Skeletal muscle cell (primary cell): Measurements from ENCODE around the gene BLNK.
"Not testable (repeated sequence)": the region's sequence is repeated elsewhere in the genome, so short reads cannot be mapped to it uniquely, and the experiment has no call there.

Source experiments
- DNase-seq: peaks from one replicate; pipeline ENCODE4 v3.0.0-alpha.2; 2010; ENCODE audit warnings: low read depth
- H3K4me3 ChIP-seq: 2 replicates; pipeline ENCODE4 v1.5.1; 2011; ENCODE audit warnings: low read depth, mild to moderate bottlenecking, control low read depth, low read length, moderate library complexity

BLNK gene

DNA sequence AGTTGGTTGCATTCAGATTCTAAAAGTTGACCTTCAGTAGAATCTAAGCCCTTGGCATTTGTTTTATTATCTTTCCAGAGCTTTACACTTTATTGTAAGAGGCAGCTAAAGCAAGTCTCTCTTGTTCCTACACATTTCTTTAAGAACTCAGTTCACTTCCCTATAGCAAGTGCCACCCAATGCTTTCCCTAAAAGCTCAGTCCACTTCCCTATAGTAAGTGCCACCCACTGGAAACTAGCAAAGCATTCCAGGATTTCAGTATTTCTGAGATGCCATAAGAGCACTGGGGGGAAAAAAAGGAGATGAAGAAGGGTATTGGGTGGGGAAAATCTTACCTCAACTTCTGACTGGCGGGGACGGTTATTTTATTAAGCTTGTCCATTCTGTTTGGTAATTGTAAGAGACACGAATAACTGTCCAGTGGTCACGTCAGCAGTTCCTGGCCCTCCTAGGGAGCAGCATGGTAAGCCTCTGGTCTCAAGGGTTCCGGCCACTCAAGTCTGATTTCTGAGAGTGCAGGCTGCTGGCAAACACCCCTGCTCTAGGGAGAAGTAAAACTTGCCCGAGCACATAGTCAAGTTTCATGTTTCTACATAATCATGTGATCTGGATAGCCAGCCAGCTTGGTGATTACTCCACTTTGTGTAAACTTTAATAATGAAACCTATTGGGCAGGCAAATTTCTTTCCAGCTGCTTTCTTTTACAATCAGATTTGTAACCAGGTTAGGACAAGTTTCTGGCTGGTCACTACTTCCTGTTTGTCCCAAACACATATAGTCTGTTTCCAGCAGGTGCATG, at the start of gene BLNK:
Gene BLNK, minus strand, starts transcription at position 554 of the 800 bp plus-strand sequence. Its CDS starts 171 bp downstream, at position 383.
- no peak for DNase-seq

DNA sequence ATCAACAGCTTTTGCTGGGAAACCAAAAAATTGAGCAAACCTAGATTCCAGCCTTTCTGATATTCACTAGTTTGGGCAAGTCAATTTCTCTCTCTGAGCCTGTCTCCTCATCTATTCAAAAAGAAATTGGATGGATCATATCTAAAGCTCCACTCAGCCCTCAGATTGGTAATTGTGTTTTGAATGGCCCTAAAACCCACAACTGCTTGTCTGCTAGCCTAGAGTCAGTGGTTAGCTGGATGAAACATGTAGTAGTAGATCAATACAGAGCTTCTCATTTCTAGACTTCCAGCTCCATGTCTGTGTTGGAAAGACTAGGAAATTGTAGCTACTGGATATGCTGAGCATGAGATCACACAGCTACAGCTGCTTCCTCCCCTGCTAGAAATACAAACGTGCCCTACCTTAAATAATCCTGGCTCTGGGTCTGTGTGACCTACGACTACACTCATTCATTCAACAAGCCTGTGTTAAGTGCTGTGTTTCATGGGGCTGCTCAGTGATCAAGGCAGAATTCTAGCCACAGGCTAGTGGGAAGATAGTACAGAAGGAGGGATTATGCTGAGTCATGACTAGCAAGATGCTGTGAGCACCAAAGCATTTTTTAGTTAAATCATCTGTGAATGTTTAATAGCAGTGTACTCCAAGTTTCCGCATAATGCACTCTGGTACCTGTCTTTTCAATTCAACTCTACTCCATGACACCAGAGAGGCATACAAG, 48.5 kb upstream of the BLNK start:
- DNase-seq: no peak
- no peak overlapping the region for H3K4me3 ChIP-seq

More for the DNA sequence above, at the start of gene BLNK:
- H3K4me3 ChIP-seq: no peak within 1 kb of the TSS

DNA sequence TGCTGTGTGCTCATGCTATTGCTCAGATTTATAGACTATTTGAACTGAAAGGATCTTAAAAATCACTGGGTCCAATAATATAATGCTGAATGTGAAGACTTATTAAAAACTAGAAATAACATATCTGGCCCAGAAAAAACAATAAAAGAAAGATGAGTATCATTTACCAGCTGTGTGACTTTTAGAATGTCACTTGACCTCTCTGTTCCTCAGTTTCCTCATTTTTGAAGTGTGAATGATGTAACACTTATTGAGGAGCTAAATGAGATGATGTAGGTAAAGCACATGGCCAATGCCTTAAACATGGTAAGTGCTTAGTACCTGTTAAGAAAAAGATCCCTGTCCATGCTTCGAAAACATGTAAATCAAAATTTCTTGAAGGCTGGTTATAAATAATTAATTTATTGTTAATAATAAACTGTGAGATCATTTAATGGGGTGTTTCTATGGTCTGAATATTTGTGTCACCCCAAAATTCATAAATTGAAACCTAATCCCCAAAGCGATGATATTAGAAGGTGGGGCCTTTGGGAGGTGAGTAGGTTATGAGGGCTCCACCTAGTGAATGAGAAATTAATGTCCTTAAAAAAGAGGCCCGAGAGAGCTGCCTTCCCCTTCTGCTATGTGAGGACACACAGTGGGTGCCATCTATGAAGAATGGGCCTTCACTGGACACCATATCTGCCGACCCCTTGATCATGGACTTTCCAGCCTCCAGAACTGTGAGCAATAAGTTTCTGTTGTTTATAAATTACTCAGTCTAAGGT, 45.9 kb upstream of the BLNK start:
- DNase-seq: no peak
- no peak overlapping the region for H3K4me3 ChIP-seq

DNA sequence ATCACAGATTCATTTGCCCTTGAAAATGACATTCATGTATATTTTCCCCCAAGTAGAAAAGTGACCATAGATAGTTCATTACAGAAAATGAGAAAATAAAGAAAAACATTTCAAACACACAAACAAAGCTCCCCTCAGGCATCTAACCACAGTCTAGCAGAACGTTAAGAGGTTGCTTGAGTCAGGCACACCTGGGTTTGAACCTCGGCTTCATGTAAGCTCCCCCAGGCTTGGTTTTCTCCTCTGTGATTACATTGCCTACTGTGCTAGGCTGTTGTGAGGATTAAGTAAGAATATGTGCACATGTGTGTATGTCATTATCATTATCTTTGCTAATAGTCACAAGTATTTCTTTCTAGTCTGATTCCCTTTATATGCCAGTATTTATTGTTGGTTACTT, 42.0 kb upstream of the BLNK start:
- no peak overlapping the region for H3K4me3 ChIP-seq
- DNase-seq: no peak

DNA sequence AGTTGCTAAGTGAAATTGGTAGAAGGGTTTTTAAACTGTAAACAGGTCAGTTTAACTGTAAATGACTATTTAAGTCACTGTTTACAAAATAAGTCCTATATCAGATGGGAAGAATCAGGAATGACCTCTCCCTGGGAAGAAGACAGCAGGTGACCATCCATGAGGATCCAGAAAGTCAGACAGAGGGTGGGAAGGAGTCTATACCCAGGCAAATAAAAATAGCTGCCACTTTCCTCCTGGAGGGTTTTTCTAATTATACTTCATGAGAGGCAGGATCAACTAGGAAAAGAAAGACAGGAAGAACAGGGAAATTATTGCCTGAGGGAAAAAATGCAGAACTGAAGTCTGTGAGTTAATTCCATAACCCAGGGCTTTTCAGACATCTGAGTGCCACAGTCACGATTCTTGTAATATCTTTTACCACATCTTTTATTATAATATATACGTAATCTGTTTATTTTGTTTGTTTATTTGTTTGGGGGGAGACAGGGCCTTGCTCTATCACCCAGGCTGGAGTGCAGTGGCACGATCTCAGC, 39.9 kb upstream of the BLNK start:
- no peak overlapping the region for H3K4me3 ChIP-seq
- no peak for DNase-seq

DNA sequence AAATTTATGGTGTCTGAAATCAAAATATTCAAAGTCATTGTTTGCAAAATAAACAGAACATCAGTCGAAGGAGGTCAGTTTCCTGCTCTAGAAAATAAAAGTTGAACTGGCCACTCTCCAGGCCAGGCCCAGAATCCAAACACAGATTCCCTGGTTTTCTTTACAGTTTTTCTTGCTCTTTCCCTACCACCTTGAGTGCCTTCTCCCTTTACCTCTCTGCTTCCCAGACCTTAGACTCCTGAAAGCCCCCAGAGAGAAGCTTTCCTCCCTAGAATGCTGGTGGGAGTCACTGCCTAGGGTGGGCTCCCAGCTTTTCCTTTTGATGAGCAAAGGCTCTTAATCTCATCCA, 38.9 kb upstream of the BLNK start:
- no peak for DNase-seq
- no peak overlapping the region for H3K4me3 ChIP-seq

DNA sequence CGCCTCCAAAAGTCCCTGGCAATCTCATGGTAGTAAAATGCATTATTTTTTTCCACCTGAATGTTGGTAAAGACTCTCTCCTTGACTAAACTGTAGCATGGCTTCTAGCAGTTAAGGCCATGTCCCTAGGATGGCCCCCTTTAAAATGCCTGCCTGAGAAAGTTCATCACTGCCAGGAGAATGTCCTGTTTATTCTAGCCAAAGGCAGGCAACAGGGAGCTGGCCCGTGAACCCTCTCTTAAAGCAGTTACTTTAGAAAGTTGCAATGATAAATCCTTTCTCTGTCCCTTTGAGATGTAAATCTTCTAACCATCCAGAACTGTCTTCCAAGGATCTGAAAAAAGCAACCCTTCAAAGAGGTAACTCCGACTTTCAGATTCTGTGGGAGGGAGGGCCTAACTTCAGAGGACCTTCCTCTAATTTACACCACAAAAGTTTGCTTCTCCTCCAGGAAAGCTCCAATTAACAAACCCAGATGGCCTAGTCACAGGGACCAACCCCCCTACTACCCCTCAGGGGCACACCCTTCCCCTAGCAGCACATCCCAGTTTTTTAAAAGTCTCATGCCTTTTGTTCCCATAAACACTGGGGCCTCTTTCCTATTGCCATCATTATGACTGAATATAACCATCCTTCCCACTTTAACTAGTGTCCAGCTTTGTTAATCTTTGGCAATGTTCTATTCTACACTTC, 38.4 kb upstream of the BLNK start:
- H3K4me3 ChIP-seq: no peak overlapping the region
- DNase-seq: no peak

DNA sequence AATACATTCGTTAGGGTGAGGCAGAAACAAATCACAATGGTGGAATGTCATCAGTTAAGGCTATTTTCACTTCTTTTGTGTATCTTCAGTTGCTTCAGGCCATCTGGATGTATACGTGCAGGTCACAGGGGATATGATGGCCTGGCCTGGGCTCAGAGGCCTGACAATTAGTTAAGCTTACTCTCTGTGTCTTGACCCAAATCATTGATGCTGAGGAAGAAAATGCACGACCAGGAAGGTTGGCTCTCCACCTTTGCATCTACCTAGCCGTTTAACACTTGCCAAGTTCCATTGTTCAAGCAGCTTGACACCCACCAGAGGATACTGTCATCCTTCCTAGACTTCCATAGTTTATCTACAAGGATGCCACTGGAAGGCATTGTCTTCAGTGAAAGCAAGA, 37.5 kb upstream of the BLNK start:
- not testable (repeated sequence) for H3K4me3 ChIP-seq, DNase-seq

DNA sequence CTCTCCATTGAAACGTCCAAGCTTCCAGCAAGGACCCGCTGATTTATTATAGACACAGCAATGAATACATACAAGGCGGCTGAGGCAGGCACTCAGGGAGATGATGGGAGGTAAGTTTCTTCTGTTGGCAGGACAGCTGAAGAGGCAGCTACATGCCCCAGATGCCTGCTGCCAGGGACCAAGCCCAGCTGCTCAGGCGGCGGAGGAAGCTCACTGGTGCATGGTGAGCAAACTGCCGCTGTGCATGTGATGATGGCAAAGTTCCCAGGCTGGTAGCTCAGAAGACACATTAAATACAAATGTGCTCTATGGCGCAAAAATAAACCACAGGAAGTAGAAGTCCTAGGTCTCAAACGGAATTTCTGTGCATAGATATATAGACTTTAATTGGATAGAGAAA, 35.1 kb upstream of the BLNK start:
- H3K4me3 ChIP-seq: no peak overlapping the region
- DNase-seq: no peak

DNA sequence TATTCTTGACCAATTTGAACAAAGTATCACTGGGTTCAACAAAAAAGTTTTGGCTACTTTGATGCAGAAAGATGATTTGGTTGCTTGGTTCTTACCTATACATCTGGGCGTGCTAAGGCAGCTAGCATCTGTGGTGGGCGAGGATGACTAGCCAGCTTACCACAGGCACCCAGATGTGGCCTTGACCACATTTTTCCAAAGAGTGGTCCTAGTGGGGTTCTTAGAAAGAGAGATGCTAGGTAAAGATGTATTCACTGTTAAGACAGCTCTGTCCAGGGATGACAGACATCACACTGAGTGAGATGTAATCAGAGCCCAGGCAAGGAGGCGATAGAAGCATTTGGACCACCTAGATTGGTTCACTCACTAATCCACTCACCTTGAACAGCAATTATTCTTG, 33.6 kb upstream of the BLNK start:
- no peak for DNase-seq
- no peak overlapping the region for H3K4me3 ChIP-seq

DNA sequence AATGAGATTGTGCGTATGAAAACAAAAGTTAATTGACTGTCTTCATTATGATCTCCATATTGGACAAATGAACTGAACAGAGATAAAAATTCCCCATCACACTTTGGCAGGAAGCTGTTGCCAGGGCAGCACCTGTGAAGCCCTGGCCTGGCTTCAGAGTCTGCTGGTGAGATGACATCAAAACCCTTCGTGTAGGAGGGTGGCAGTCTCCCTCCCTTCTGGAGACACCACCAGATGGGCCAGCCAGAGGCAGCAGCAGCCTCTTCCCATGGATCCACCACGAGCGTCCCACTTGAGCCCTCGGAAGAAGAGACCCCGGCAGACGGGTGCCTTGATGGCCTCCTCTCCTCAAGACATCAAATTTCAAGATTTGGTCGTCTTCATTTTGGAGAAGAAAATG, 32.9 kb upstream of the BLNK start, which contains the start of gene DNTT:
Gene DNTT, plus strand, starts transcription at position 205 of the 400 bp plus-strand sequence. Its CDS starts 64 bp downstream, at position 269.
- no peak for DNase-seq

DNA sequence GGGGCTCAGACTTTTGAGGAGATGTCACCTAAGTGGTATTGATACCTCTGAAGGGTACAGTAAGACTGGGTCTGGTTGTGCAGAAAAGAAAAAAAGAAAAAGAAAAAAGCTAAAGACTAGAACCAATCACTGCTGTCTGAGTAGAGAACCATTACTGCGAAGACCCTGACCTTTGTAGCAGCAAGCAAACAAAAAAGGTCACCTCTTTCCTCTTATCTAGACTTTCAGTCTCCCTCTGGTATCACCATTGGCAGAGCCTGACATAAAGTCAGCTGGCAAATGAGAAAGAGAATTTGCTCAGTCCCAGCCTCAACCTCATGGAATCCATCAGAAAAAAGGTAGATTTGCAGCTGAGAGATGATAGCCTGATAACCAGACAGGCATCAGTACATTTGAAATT, 30.2 kb upstream of the BLNK start:
- no peak overlapping the region for H3K4me3 ChIP-seq
- no peak for DNase-seq

More for the DNA sequence above, 32.9 kb upstream of the BLNK start, which contains the start of gene DNTT:
- no peak within 1 kb of the TSS for H3K4me3 ChIP-seq

DNA sequence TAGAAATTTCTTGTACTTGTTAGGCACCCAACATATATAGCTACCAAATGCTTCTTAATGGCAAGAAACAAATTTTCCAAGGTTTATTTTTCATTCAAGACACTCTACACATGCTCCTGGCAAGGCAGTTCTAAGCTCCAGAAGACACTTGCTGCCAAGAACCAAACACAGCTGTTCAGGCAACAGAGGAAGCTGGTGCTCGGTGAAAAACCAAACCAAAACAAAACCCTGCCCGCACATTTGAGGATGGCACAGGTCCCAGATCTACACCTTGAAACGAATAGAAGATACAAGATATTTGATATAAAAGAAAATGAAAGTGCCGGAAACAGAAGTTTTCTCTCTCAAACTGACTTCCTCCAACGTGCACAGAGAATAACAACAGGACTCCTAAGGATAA, 28.0 kb upstream of the BLNK start:
- no peak overlapping the region for H3K4me3 ChIP-seq
- DNase-seq: no peak

DNA sequence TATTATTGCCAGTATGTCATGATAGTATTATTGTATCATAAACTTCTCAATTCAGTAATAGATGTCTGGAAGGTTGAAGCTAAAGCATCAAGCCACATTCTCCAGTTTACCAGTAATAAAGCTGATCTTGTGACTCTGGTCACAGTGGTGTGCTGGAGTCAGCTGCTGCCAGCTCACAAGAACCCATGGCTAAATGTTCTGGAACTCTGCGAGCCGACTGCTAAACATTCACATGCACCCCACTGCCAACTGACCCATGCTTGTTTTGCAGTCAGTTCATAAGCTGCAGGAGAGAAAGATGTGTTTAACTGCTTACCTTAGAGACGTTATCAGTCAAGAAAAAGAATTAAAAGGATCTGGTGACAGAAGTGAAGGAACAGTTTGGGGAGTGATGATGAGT, 27.0 kb upstream of the BLNK start:
- DNase-seq: no peak

DNA sequence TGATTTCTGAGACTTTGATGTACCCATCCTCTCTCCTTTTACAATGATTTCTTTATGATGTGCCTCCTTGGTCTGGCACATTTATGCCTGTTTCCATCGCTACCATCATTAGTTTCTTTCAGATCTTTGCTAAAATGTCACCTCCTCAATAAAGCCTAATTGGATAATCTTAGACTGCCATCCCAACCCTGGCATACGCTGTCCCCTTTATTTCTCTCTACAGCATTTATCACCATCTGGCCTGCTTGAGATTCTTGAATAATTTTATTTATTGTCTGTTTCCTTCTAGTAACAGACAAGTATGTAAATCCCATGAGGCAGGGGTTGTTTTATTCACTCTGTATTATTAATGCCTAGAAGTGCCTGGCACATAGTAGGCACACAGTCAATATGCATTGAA, 26.1 kb upstream of the BLNK start:
- H3K4me3 ChIP-seq: no peak overlapping the region
- DNase-seq: no peak

More for the DNA sequence above, 27.0 kb upstream of the BLNK start:
- H3K4me3 ChIP-seq: no peak overlapping the region

DNA sequence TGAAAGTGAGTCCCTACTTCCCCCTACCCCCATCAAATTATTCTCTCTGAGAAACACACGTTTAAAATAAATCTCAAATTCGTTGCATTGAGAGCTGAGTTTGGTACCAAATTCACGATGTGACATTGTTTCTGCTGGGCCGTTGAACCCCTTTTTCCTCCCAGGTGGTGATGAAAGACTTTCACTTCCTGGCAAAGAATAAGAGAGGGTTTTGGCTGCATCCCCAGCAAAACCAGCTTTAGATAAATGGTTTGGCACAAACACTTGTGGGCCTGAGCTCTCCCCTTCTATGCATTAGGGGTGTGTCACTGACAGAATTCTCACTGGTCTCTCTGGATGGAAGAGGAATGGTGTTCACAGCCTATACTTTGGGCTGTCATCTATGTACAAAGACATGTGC, 24.1 kb upstream of the BLNK start:
- no peak for DNase-seq
- no peak overlapping the region for H3K4me3 ChIP-seq

DNA sequence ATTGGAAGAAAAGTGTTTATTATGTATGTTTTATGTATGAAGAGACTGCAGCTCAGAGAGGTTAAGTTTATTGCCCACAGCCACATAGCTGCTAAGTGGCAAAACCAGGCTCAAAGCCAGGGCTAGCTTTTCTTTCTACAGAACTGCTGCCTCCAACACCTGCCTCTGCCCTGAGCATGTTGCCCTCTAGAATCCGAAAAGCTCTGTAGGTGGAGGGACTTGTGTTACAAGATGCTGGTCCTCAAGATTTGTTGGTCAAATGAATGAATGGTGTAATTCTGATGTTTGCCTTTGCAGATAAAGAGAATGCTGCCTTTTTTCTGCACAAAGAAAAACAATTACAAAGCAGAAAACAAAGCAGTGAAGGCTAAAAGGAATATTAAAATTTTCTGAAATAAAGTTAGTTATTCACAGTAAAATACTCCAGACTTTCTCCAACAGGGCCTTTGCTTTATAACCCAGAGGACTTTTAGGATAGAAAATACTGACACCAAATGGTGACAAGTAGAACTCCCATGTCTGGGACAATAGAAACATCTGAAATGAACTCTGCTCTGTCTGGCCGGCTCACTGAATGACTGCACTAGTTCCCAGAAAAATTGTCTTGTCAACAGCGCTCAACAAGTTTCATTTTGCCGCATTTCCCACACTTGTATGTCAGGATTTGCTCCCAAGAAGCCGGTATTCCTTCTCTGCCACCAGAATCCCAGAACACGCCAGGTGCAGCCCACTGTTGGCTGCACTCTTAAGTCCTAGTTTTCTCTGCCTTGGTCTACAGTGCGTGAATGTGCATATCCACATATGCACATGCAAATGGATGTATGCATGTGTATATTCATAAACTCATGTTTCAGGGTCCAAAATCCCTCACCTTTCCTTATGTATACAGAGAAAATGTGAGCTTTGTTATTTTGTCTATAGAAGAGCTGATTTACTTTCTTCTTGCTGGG, 21.9 kb upstream of the BLNK start:
- peak; percentile 7 for DNase-seq
- H3K4me3 ChIP-seq: no peak overlapping the region

DNA sequence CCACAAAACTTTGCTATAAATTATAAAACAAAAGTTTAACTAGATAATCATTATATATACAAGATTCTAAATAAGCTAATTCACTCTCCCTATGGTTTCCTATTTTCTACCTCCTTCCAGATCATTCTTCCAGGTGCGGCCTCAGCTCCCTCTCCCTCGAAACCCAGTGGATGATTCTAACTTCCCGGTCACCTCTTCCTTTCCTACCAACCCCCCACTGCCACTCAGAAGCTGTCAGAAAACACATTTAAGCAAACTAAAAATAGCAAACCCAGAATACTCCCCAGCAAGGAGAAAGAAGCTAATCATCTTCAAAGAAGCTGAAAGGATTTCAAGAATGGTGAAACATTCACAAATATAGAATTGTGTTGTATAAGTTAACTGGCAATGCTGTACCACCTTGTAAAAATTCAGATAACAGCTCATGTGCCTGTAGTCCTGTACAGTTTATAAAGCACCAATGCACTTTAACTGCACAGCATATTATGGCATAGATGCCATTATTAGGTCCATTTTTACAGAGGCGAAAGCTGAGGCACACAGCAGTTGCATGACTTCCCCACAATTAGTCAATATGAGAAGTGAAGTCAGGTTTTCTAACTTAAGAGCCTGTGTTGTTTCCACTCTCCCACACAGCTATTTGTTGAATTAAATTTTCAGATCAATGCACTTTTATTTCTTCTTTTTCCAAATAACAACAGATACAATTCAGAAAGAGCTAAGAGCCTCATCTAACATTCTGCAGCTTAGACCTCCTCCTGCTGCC, 19.2 kb upstream of the BLNK start:
- DNase-seq: no peak
- H3K4me3 ChIP-seq: no peak overlapping the region
